HG02885 (cell line): ENCODE results near the gene GCSH.
A peak's percentile ranks its signal among the peaks of the same experiment; 100 is the strongest.

Source experiments
- ATAC-seq: cut with Tn5 transposase; IDR thresholded peaks from one replicate; pipeline ENCODE4 v1.9.1; 2021; ENCODE audit warnings: mild to moderate bottlenecking; ENCODE audit not compliant: unreplicated experiment, poor library complexity

The GCSH gene

DNA sequence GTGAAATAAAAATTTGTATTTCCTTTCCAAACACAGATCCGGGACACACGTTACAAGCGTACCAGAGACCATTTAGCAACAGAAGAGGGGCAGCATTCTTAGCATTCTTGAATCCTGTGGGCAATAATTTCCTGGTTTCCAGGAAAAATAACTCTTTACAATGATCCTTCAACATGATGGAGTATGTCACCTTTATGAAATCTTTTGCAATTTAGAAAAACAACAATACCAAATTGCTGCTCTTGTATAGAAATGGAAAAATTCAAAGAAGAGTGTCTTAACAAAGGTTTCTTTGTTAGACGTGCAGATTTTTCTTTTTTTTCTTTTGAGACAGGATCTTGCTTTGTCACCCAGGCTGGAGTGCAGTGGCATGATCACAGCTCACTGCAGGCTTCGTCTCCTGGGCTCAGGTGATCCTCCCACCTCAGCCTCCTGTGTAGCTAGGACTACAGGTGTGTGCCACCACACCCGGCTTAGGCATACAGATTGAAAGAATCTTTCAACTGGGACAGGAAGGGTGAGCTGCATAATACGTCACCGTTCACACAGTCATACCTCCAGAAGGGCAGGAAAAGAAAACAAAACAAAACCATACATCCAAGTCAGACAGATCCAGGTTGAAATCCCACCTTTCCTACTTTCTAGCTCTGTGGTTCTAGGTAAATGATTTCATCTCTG lies 10.8 kb upstream of the GCSH start:
- ATAC-seq = no peak

DNA sequence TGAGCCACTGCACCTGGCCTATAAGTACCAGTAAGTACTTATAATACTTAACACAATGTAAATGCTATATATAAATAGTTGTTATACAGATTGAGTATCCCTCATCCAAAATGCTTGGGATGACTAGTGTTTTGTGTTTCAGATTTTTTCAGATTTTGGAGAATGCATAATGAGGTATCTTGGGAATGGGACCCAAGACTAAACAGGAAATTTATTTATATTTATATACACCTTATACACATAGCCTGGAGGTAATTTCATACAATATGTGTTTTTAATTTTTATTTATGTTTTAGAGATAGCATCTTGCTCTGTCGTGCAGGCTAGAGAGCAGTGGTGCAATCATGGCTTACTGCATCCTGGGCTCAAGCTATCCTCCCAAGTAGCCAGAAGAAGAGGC lies 9.8 kb upstream of the GCSH start:
- no peak for ATAC-seq

DNA sequence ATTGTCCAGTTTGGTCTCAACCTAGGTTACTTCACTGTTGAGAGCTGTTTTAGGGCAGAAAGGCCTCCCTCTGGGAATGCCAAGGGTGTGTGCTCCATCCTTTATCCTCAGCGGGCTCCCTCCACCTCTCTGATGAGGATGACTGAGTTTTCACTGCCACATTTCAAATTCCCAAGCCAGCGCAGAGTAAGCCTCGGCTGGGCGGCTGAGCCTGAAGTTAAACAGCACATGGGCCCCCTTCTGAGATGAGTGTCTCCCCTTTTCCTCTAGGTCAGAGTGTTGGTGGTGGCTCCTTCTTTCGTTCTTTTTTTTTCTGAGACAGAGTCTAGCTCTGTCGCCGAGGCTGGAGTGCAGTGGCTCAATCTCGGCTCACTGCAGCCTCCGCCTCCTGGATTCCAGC lies 5.5 kb upstream of the GCSH start:
- ATAC-seq = no peak

DNA sequence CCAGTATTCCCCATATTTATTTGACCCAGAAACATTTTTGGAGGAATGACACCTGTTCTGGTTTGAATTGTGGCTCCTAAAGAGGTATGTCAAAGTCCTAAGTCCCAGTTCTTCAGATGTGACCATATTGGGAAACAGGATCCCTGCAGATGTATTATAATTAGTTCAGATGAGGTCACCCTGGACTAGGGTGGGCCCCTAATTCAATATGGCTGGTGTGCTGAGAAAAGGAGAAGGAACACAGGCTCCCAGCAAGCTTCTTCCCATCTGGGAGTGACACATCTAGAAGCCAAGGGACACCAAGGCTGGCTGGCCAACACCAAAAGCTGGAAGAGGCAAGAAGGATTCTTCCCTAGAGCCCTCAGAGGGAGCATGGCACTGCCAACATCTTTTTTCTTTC lies 3.8 kb upstream of the GCSH start:
- no peak for ATAC-seq

DNA sequence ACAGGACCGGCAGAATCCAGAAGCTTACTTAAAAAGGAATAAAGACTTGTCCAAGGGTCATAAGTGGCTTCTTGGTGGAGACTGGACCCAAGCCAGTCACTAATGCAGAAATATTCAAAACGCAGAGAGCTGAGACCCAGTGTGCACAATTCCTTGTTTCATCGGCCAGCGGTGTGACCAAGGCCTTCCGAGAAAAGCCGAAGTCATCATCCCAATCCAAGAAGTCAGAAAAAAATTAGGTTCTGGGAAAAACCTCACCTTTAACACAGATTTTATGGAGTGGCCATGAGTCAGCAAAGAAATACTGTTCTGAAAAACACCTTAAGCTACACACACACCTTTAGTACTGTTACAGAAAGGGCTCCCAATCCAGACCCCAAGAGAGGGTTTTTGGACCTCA lies 1.0 kb upstream of the GCSH start:
- ATAC-seq = no peak

DNA sequence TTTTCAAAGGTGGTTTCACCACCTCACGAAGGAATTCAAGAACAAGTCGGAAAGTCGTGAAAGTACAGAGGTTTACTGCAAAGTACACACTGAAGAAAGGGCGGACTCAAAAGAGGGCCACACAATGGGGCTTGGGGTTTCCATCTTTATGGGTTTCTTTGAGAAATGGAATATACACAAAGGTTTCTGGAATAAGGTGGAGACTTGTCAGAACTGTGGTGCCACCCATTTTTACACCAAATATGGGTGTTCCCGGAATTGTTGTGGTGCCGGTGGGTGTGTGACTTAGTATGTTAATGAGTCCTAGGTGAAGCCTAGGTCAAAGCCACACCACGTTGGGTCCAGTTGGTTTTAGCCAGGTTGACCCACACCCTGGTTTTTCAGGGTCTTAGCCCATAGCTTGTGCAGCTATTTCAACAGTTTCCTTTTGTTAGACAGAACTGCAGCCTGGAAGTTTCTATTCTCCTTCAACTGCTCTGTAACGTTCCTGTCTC lies 567 bp upstream of the GCSH start:
- ATAC-seq = no peak

DNA sequence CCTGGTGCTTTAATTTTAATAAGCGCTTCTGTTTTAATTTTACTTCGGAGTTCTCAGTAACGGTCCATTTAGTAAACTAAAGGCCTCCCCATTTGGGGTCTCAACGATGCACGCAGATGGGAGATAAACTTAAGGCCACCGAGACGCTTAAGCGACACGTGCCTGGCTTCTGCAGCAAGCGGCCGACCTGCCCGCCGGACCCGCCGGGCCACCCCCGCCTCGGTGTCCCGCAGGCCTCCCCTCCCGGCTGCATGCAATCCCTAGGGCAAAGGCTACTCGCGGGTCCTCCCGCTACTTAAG lies 592 bp downstream of the GCSH start:
- ATAC-seq = peak; percentile 16

DNA sequence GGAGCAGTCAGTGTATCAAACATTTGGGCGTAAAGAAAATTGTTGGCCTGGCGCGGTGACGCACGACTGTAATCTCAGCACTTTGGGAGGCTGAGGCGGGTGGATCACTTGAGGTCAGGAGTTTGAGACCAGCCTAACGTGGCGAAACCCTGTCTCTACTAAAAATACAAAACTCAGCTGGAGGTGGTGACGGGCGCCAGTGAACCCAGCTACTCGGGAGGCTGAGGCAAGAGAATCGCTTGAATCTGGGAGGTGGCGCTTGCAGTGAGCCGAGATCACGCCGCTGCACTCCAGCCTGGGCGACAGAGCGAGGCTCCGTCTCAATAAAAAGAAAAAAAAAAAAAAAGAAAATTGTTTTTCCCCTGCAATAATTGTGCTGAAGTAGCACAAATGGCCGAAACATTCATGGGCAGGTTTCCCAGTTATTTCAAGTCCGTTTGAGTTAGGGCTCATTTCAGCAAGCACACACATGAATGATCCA lies 1.4 kb downstream of the GCSH start:
- ATAC-seq = no peak

DNA sequence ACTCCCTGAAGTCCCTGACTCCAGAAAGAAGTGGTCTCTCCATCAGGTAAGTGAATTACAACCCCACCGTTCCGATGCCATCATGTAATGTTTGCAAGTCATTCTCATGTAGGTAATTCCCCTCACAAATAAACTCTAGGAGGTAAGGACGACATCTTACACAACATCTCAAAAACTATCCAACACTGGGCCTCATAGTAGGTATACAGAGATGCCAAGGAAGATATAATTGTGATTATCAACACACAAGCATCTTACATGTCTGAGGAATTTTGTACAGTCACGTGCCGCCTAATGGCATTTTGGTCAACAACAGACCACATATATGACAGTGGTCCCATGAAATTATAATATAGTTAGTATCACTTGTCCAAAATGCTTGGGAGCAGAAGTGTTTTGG lies 7.4 kb downstream of the GCSH start:
- no peak for ATAC-seq

DNA sequence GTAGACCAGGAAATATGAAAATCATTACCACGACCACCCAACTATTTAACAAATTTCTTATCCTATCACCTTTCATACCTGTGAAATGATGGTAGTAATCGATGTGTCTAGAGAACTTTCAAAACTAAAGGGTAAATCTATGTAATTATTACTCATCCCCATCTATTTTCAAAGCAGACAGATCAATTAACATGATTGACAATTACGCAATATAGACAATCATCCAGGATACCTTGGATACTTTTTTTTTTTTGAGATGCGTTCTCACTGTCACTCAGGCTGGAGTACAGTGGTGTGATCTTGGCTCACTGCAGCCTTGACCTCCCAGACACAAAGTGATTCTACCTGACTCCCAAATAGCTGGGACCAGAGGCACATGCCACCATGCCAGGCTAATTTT lies 15.2 kb downstream of the GCSH start:
- no peak for ATAC-seq

DNA sequence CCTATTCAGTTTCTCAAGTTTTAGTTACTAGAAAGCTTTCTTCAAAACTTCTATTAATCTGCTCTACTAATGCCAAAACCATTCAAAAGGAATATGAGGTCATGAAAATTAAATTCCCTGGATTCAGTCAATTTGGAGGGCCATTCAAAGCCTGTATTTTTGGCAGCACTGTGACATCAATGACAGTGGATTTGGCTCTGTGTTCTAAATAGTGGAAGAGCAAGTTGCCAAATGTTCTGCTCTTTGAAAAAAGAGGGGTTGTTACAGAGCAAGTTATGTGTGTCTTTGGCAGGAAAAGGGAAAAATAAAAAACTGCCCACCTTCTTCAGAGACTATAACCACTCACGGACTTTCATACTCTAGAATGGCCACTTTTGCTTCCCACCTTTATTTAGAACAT lies 16.0 kb downstream of the GCSH start:
- no peak for ATAC-seq

DNA sequence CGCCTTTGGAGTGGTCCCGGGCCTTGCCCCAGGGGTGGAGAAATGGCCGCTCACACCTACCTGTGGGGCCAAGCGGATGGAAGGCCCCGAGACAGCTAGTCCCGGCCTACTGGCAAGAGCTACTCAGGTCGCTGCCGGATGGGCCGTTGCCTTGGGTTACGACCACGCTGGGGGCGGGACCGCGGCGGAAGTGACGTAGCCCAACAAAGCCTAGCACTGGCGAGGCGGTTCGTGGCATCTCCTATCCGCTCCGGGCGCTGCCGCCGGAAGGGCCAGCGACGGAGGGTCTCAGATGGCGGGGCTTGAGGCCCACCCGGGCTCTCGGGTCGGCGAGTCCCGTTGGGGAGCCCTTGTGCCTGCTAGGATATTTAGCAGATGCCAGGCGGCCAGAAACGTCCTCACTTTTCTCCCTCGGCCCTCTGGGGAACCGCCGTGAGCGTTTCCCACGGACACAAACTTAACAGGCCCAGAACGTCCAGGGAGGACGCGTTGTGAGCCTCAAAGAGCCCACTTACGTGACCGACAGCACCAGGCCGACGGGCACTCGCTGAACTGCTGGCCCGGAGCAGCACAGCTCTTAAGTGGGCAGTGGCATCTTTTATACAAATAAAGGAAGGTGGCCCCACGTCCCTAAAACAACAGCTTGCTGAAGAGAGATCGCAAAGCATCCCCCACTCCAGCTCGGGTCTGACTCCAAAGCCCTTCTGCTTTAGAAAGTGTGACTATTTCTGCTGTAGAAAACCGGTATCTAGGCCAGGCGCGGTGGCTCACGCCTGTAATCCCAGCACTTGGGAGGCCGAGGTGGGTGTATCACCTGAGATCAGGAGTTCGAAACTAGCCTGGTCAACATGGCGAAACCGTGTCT lies 18.9 kb downstream of the GCSH start, which contains the start of gene C16orf46:
TSS of gene C16orf46 (minus strand) at position 163 of the 865 bp plus-strand sequence. CDS start 13,283 bp downstream, outside the sequence.
- ATAC-seq = peak; percentile 96

DNA sequence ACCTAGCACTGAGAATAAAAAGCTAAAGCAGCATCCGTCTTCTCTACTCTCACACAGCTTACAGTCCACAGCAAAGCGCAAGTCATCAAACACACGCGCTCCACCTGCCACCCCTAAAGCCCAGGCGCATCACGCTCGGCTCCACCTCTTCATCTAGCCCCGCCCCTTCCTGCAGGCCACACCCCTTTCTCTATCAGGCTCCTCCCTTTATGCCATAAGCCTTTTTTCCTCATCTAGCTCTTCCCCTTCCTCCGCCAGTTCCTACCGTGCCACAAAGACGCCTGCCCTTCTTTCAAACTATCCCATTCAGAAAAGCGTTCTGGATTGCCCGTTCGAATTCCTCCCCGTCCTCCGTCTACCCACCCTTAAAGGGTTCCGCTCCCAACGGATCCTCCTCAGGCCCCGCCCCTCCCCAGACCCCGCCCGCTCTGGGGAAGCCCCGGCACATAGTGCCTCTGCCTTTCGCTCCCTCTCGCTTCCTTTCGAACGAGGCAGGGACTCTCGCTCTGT lies 19.6 kb downstream of the GCSH start:
- peak; percentile 83 for ATAC-seq

DNA sequence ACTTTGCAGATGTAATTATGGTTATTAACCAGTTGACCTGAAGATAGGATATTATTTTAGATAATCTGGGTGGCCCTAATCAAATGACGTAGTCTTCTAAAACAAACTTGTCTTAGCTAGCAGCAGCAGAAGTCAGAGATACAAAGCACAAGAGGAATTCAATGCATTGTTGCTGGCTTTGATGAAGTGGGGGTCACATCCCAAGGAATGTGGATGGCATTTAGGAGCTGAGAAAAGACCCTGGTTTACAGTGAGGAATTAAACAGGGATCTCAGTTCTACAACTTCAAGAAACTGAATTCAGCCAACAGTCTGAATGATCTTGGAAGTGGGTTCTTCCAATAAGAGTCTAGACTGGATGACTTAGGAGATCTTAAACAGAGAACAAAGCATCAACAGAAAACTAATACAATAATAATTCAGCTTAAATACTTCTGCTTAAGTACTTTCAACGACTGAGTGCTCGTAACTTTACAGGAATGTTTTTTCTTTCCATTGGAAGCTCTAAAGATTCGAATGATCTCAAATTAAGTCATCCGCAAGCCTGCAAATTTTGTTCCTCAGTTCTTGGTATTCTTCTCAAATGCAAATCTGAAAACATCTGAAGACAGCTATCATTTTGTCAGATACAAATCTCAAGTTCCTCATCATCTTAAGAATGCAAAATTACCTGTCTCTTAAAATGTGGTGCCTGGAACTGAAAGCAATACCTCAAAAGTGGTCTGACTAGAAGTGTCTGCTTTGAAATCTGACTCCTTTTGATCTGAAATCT lies 22.4 kb downstream of the GCSH start:
- ATAC-seq = no peak

DNA sequence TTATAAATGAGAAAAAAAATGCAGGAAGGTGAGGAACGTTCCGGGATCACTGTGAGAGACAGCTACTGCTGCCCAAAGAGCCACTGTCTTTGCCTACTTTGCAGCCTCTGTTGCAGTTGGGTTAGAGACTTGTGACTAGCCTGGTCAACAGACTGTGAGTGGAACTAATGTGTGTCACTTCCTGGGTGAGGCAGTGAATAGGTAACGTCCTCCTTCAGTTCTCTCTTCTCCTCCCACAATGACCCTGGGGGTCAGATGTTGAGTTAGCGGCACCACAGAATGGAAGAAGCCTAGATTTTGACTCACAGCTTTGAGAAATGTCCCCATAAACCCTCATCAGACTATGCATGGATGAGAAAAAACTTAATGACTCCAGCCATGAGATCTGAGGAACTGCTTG lies 24.4 kb downstream of the GCSH start:
- no peak for ATAC-seq

DNA sequence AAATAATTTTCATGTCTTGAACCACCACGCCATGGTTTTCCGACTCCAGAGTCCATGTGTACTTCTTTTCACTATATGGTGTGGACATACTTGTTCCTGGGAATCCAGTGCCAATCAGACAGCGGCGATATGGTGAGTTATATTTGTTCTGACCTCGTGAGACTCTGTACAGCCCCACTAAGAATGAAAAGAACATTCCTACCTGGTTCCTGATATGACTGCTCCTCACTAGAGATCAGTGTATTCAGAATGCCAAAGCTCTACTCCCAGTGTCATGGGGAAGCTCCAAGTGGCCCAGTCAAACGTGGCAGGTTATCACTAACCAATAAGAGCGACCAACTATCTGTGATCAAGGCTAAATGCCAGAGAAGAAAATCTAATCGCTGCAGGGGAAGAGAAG lies 25.2 kb downstream of the GCSH start:
- no peak for ATAC-seq

DNA sequence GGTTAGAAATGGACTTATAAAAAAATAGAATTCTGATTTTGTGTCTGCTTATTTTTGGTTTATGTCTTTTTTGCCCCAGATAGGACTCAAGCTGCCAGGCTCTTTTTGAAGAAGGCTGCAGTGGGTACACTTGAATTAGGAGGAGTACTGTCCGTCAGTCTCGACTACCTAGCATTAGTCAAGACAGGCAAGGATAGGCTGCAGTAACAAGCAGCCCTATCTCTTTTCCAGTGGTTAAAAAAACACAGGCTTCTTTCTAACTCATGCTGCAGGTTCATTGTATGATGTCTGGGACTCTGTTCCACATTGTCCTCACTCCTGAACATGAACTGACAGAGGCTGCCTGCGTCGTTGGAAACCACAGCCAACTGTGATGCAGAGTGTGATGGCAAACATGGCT lies 27.1 kb downstream of the GCSH start:
- no peak for ATAC-seq

DNA sequence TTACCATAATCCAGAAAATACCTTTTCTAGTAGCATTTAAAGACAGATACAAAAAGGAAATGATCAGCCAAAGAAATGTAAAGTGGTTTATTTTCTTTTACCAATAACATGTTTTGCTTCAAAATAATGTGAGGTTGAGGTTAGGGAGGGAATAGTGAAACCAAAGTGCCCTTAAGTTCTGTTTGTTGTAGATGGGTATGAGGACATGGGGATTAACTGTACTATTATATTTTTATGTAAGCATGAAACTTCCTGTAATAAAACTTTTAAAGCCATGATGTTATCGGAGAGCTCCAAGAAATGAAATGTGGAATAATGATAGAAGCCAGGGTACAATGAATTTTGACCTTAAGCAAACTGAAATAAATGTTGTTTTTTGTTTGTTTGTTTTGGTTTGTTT lies 29.0 kb downstream of the GCSH start:
- no peak for ATAC-seq

DNA sequence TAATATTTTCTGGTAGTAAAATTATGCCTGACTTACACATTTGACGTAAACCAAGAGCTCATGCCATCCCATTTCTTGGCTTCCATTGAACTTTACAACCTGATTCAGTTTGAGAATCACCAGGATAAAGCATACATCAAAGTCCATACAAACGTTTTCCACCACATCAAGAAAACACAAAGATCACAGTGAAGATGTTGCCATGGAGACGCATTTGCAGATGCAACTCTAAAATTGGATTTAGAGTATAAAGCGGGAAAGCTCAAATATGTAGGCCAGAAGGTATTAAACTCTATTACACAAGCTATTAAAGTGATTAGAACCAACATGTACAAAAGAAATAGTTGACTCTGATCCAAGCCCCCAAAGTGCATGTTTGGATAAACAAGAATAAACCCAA lies 29.5 kb downstream of the GCSH start:
- no peak for ATAC-seq

DNA sequence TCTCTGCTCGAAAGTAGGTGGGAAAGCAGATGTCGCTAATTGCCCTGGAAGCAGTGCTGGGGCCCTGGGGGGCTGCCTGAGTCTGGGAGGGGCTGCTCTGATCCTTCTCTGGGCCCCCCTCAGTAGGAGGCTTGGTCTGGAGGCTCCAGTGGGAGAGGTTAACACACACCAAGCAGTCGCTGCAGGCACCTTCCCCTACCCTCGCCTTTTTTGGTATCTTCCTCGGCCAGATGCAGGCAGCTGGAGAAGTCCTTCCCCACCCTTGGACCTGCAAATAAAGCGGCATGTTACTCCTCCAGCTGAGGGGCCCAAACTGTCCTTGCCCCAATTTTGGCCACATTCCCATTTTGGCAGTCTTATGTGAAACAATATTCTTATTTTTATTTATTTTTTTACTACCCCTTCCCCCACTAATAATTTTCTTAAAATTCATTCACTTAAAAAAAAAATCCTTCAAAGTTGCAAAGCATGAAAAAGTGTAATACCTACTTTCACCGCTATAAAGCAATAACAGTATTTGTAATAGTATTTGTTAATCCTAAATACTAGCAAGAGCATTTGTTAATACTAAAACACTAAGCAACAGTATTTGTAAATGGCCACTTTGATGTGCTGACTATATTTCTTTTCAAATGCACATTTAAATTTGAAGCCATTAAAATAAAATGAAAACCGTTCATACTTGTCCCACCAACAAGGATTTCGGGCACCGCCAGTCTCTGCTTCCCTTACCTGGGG lies 34.2 kb downstream of the GCSH start:
- ATAC-seq = no peak
